ENCODE data around the gene CREB3L4.

The CREB3L4 gene

DNA sequence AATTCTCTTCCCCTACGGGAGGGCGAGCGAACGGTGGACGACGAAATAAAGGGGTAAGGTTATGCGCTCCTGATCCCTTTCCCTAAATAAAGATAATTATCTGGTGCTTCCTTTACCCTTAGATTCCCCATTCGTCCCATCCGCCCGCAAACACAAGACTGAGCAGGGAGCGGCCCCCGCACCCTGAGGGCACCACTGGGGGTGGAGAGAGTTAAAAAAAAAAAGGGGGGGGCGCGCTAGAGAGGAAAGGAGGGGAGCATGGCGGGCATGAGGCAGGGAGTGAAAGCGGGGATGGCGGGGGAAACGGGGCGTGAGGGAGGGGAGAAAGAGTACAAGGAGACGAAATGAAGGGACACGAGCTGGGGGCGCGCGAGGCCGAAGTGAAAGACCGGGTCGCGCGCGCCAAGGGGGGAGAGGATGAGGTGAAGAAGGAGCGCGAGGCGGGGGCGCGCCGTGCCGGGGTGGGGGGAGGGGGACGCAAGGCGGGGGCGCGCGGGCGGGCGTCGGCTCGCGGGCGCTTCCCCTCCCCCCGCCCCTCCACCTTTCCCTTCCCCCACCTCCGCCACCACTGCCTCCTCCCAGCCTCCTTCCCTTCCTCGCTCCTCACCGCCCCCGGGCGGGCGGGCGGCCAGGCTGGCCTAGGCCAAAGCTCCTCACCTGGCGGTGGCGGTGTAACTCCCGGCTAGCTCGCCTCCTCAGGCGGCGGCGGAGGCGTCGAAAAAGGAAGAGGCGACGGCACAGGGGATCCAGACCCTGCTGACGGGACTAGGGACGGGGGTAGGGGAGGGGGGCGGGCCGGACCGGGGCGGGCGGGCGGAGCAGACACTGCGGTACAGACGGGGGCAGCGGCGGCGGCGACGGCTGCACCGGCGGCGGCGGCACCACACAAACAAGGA is 45.4 kb upstream of the CREB3L4 start (continued):
- TF ChIP-seq ZNF560 (tag by site-specific recombination; IDR thresholded peaks at IDR 0.05; ENCODE audit: borderline replicate concordance): no peak
- TF ChIP-seq HOXA7 (CRISPR knock-in tag; IDR thresholded peaks at IDR 0.05; ENCODE audit: borderline replicate concordance): no peak
- TF ChIP-seq ZBTB20 (tag by site-specific recombination; IDR thresholded peaks at IDR 0.05): no peak
- TF ChIP-seq, protein P1, sequence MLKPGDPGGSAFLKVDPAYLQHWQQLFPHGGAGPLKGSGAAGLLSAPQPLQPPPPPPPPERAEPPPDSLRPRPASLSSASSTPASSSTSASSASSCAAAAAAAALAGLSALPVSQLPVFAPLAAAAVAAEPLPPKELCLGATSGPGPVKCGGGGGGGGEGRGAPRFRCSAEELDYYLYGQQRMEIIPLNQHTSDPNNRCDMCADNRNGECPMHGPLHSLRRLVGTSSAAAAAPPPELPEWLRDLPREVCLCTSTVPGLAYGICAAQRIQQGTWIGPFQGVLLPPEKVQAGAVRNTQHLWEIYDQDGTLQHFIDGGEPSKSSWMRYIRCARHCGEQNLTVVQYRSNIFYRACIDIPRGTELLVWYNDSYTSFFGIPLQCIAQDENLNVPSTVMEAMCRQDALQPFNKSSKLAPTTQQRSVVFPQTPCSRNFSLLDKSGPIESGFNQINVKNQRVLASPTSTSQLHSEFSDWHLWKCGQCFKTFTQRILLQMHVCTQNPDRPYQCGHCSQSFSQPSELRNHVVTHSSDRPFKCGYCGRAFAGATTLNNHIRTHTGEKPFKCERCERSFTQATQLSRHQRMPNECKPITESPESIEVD (tag by site-specific recombination; IDR thresholded peaks at IDR 0.05): no peak
- no peak for TF ChIP-seq SP7 (tag by site-specific recombination; IDR thresholded peaks at IDR 0.05)
- no peak for TF ChIP-seq ZNF768 (tag by site-specific recombination; IDR thresholded peaks at IDR 0.05)
- TF ChIP-seq BCL11B (tag by site-specific recombination; IDR thresholded peaks at IDR 0.05; ENCODE audit: low read depth): no peak
- TF ChIP-seq, protein P2, sequence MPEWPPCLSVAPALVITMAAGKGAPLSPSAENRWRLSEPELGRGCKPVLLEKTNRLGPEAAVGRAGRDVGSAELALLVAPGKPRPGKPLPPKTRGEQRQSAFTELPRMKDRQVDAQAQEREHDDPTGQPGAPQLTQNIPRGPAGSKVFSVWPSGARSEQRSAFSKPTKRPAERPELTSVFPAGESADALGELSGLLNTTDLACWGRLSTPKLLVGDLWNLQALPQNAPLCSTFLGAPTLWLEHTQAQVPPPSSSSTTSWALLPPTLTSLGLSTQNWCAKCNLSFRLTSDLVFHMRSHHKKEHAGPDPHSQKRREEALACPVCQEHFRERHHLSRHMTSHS (tag by site-specific recombination; IDR thresholded peaks at IDR 0.05): no peak
- no peak for TF ChIP-seq ZNF558 (tag by site-specific recombination; IDR thresholded peaks at IDR 0.05)
- no peak for TF ChIP-seq MZF1 (tag by site-specific recombination; IDR thresholded peaks at IDR 0.05; ENCODE audit: borderline replicate concordance)
- TF ChIP-seq ZNF501 (tag by site-specific recombination; IDR thresholded peaks at IDR 0.05): no peak
- TF ChIP-seq, protein P3, sequence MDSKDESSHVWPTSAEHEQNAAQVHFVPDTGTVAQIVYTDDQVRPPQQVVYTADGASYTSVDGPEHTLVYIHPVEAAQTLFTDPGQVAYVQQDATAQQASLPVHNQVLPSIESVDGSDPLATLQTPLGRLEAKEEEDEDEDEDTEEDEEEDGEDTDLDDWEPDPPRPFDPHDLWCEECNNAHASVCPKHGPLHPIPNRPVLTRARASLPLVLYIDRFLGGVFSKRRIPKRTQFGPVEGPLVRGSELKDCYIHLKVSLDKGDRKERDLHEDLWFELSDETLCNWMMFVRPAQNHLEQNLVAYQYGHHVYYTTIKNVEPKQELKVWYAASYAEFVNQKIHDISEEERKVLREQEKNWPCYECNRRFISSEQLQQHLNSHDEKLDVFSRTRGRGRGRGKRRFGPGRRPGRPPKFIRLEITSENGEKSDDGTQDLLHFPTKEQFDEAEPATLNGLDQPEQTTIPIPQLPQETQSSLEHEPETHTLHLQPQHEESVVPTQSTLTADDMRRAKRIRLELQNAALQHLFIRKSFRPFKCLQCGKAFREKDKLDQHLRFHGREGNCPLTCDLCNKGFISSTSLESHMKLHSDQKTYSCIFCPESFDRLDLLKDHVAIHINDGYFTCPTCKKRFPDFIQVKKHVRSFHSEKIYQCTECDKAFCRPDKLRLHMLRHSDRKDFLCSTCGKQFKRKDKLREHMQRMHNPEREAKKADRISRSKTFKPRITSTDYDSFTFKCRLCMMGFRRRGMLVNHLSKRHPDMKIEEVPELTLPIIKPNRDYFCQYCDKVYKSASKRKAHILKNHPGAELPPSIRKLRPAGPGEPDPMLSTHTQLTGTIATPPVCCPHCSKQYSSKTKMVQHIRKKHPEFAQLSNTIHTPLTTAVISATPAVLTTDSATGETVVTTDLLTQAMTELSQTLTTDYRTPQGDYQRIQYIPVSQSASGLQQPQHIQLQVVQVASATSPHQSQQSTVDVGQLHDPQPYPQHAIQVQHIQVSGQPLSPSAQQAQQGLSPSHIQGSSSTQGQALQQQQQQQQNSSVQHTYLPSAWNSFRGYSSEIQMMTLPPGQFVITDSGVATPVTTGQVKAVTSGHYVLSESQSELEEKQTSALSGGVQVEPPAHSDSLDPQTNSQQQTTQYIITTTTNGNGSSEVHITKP (tag by site-specific recombination; IDR thresholded peaks at IDR 0.05): no peak
- no peak for TF ChIP-seq ZNF585B (tag by site-specific recombination; IDR thresholded peaks at IDR 0.05)
- TF ChIP-seq ZFP37 (tag by site-specific recombination; IDR thresholded peaks at IDR 0.05): no peak
- no peak for TF ChIP-seq HOXC10 (CRISPR knock-in tag; IDR thresholded peaks at IDR 0.05)
- TF ChIP-seq SETDB1 (IDR thresholded peaks at IDR 0.05; ENCODE audit: insufficient read length, low read length): no peak
- TF ChIP-seq, protein P4, sequence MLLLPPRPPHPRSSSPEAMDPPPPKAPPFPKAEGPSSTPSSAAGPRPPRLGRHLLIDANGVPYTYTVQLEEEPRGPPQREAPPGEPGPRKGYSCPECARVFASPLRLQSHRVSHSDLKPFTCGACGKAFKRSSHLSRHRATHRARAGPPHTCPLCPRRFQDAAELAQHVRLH (tag by site-specific recombination; IDR thresholded peaks at IDR 0.05): no peak
- TF ChIP-seq WT1 (tag by site-specific recombination; IDR thresholded peaks at IDR 0.05): no peak
- no peak for TF ChIP-seq ZNF140 (tag by site-specific recombination; IDR thresholded peaks at IDR 0.05)
- peak; percentile 69; the same call in 1 of the 2 replicates for TF ChIP-seq ZNF10 (tag by site-specific recombination; IDR thresholded peaks at IDR 0.05)
- no peak for TF ChIP-seq ZNF777 (tag by site-specific recombination; IDR thresholded peaks at IDR 0.05; ENCODE audit: borderline replicate concordance)
- TF ChIP-seq, protein P5, sequence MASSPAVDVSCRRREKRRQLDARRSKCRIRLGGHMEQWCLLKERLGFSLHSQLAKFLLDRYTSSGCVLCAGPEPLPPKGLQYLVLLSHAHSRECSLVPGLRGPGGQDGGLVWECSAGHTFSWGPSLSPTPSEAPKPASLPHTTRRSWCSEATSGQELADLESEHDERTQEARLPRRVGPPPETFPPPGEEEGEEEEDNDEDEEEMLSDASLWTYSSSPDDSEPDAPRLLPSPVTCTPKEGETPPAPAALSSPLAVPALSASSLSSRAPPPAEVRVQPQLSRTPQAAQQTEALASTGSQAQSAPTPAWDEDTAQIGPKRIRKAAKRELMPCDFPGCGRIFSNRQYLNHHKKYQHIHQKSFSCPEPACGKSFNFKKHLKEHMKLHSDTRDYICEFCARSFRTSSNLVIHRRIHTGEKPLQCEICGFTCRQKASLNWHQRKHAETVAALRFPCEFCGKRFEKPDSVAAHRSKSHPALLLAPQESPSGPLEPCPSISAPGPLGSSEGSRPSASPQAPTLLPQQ (tag by site-specific recombination; IDR thresholded peaks at IDR 0.05): 0 out of 2 replicates have a peak, but pooled peaks have one; percentile 23
- TF ChIP-seq, protein P6, sequence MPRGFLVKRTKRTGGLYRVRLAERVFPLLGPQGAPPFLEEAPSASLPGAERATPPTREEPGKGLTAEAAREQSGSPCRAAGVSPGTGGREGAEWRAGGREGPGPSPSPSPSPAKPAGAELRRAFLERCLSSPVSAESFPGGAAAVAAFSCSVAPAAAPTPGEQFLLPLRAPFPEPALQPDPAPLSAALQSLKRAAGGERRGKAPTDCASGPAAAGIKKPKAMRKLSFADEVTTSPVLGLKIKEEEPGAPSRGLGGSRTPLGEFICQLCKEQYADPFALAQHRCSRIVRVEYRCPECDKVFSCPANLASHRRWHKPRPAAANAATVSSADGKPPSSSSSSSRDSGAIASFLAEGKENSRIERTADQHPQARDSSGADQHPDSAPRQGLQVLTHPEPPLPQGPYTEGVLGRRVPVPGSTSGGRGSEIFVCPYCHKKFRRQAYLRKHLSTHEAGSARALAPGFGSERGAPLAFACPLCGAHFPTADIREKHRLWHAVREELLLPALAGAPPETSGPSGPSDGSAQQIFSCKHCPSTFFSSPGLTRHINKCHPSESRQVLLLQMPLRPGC (tag by site-specific recombination; IDR thresholded peaks at IDR 0.05): no peak
- no peak for TF ChIP-seq ZNF670 (tag by site-specific recombination; IDR thresholded peaks at IDR 0.05; ENCODE audit: low read depth)
- TF ChIP-seq ZBTB17 (tag by site-specific recombination; IDR thresholded peaks at IDR 0.05): no peak
- TF ChIP-seq ZNF221 (tag by site-specific recombination; IDR thresholded peaks at IDR 0.05; ENCODE audit: borderline replicate concordance): no peak
- TF ChIP-seq OVOL3 (tag by site-specific recombination; IDR thresholded peaks at IDR 0.05): no peak
- peak; percentile 57; the same call in 1 of the 2 replicates for TF ChIP-seq KLF9 (tag by site-specific recombination; IDR thresholded peaks at IDR 0.05; ENCODE audit: low read depth)
- no peak for TF ChIP-seq ZNF701 (tag by site-specific recombination; IDR thresholded peaks at IDR 0.05)

Data from HEK293 (cell line).